ENCODE data around the gene OSBP2.

GRCh38 chr22:30753701-30754100 is 59.0 kb downstream of the OSBP2 start:
- TF ChIP-seq POLR2AphosphoS5 (IDR thresholded peaks at IDR 0.05; ENCODE audit: borderline replicate concordance, low read depth, low read length) (no peak), EZH2 (IDR thresholded peaks at IDR 0.05) (no peak)
